HepG2 (cell line): ENCODE data around the gene TESK1. TPM values are rescaled to one million over a fixed set of nuclear protein-coding genes. Genes with fewer than 3 reads are reported as not detected.

ENCODE experiments used
- ATRX ChIP-seq: sonication (generic); formaldehyde crosslinking; IDR thresholded peaks from 2 replicates; pipeline ENCODE4 v1.4.0; 2020; ENCODE audit warnings: missing genetic modification reagents, borderline replicate concordance
- CENPT ChIP-seq: sonication (generic); formaldehyde crosslinking; IDR thresholded peaks from 2 replicates; pipeline ENCODE4 v1.8.0; 2022; ENCODE audit warnings: low read depth, mild to moderate bottlenecking, moderate library complexity, missing genetic modification reagents
- DR1 ChIP-seq: sonication (generic); formaldehyde crosslinking; IDR thresholded peaks from 2 replicates; pipeline ENCODE4 v1.8.0; 2021; ENCODE audit warnings: mild to moderate bottlenecking, missing genetic modification reagents, inconsistent platforms
- GMEB1 ChIP-seq: sonication (generic); formaldehyde crosslinking; IDR thresholded peaks from 2 replicates; pipeline ENCODE4 v1.5.1; 2020; ENCODE audit warnings: missing genetic modification reagents, mild to moderate bottlenecking, borderline replicate concordance
- HMGXB4 ChIP-seq, 2 experiments: sonication (generic) in 1 of 2; formaldehyde crosslinking in 1 of 2; IDR thresholded peaks; 2 replicates each; pipeline versions ENCODE4 v1.4.0 to v1.6.1; 2018 to 2020; ENCODE audit warnings: missing genetic modification reagents in 2 of 2, borderline replicate concordance in 1 of 2, low read depth in 1 of 2, mild to moderate bottlenecking in 1 of 2, missing biosample characterization in 1 of 2
- HOXA3 ChIP-seq: sonication (generic); formaldehyde crosslinking; IDR thresholded peaks from 2 replicates; pipeline ENCODE4 v1.5.0; 2020; ENCODE audit warnings: missing genetic modification reagents
- KDM3A ChIP-seq: IDR thresholded peaks from 2 replicates; pipeline ENCODE4 v1.6.1; 2018; ENCODE audit warnings: low read depth, missing compliant biosample characterization
- MAZ ChIP-seq, 2 experiments: sonication (generic) in 1 of 2; formaldehyde crosslinking in 1 of 2; IDR thresholded peaks; 2 replicates each; pipeline versions ENCODE4 v1.5.0 to v1.6.1; 2012 to 2020; ENCODE audit warnings: low read depth in 2 of 2, mild to moderate bottlenecking in 2 of 2, borderline replicate concordance in 1 of 2, improper control_type of control experiment in 1 of 2, low read length in 1 of 2, missing genetic modification reagents in 1 of 2, moderate library complexity in 1 of 2
- NFAT5 ChIP-seq: sonication (generic); formaldehyde crosslinking; IDR thresholded peaks from 2 replicates; pipeline ENCODE4 v1.4.0; 2020; ENCODE audit warnings: missing genetic modification reagents
- NFKB2 ChIP-seq: sonication (generic); formaldehyde crosslinking; IDR thresholded peaks from 2 replicates; pipeline ENCODE4 v1.4.0; 2020; ENCODE audit warnings: missing genetic modification reagents, borderline replicate concordance
- PHF8 ChIP-seq: sonication (generic); formaldehyde crosslinking; IDR thresholded peaks from 2 replicates; pipeline ENCODE4 v1.5.0; 2020; ENCODE audit warnings: missing genetic modification reagents
- RCOR2 ChIP-seq: IDR thresholded peaks from 2 replicates; pipeline ENCODE4 v1.6.1; 2016; ENCODE audit warnings: missing biosample characterization, missing genetic modification reagents
- SNRNP70 ChIP-seq: fragments of 200-400 bp; formaldehyde crosslinking; IDR thresholded peaks from 2 replicates; pipeline ENCODE4 v1.6.1; 2017; ENCODE audit warnings: mild to moderate bottlenecking, low read depth, low read length, moderate library complexity
- ZBTB42 ChIP-seq: sonication (generic); formaldehyde crosslinking; IDR thresholded peaks from 2 replicates; pipeline ENCODE4 v1.5.0; 2020; ENCODE audit warnings: mild to moderate bottlenecking, missing genetic modification reagents
- ZFAT ChIP-seq: sonication (generic); formaldehyde crosslinking; conservative IDR thresholded peaks from 2 replicates; pipeline ENCODE4 v1.8.1; 2023; ENCODE audit warnings: missing genetic modification reagents, inconsistent platforms
- ZMYM4 ChIP-seq: sonication (generic); formaldehyde crosslinking; IDR thresholded peaks from 2 replicates; pipeline ENCODE4 v1.8.1; 2023; ENCODE audit warnings: mild to moderate bottlenecking, missing genetic modification reagents
- ZNF446 ChIP-seq: sonication (generic); formaldehyde crosslinking; IDR thresholded peaks from 2 replicates; pipeline ENCODE4 v1.5.0; 2020; ENCODE audit warnings: mild to moderate bottlenecking, missing genetic modification reagents
- ZNF619 ChIP-seq: sonication (generic); formaldehyde crosslinking; IDR thresholded peaks from 2 replicates; pipeline ENCODE4 v1.4.0; 2020; ENCODE audit warnings: mild to moderate bottlenecking, missing genetic modification reagents
- ZNF629 ChIP-seq: sonication (generic); formaldehyde crosslinking; conservative IDR thresholded peaks from 2 replicates; pipeline ENCODE4 v1.5.0; 2020; ENCODE audit warnings: missing genetic modification reagents
- ZNF737 ChIP-seq: sonication (generic); formaldehyde crosslinking; IDR thresholded peaks from 2 replicates; pipeline ENCODE4 v1.5.0; 2020; ENCODE audit warnings: missing genetic modification reagents, mild to moderate bottlenecking, borderline replicate concordance
- polyA plus RNA-seq, 8 experiments: library from polyadenylated mRNA; depleted of rRNA in 3 of 8; stranded (reverse) in 7 of 8; unstranded in 1 of 8; fragments of >200 nt; fragmentation: Illumina TruSeq in 4 of 8; extraction: Trizol in 4 of 8; gene quantifications; 2 replicates each; pipeline versions ENCODE4 v1.2.1 to v1.2.3, GENCODE V29; 2011 to 2016; ENCODE audit warnings: low read depth in 4 of 8, missing spikeins in 1 of 8, mixed read lengths in 1 of 8; ENCODE audit not compliant: insufficient read depth in 1 of 8
- total RNA-seq, 5 experiments: library from RNA; depleted of rRNA; stranded (reverse); fragments of >200 nt; fragmentation: Illumina TruSeq; extraction: Trizol; gene quantifications; 2 replicates each; pipeline ENCODE4 v1.2.3, GENCODE V29; 2016; ENCODE audit warnings: low read depth in 1 of 5

TESK1 gene
- total and polyA plus RNA-seq, 2 of the 13 experiments (the other 11 are each of a cell fraction or from before 2014, with no cell fraction given) = 7.3 to 13.6 TPM

GRCh38 chr9:35604578-35605350 lies at the start of gene TESK1 (continued):
- no peak for TF ChIP-seq ZFAT (CRISPR knock-in tag)
- no peak for TF ChIP-seq ZNF619 (CRISPR knock-in tag)
- no peak for TF ChIP-seq ATRX
- TF ChIP-seq HMGXB4 (CRISPR knock-in tag; IDR thresholded peaks at IDR 0.05; ENCODE audit: borderline replicate concordance in 1 of 2, low read depth in 1 of 2) = peak; percentile 17 to 22; a peak in 1 of 4 replicates
- peak; percentile 54 for TF ChIP-seq PHF8
- TF ChIP-seq ZNF446 (CRISPR knock-in tag) = no peak
- TF ChIP-seq ZMYM4 (CRISPR knock-in tag) = no peak
- peak; percentile 56; the same call in 1 of the 2 replicates for TF ChIP-seq HOXA3 (CRISPR knock-in tag)
- no peak for TF ChIP-seq NFAT5 (CRISPR knock-in tag)
- TF ChIP-seq MAZ (IDR thresholded peaks at IDR 0.05; ENCODE audit: borderline replicate concordance, low read depth, low read length) = peak; percentile 28; the same call in 1 of the 2 replicates
- TF ChIP-seq MAZ (CRISPR knock-in tag; IDR thresholded peaks at IDR 0.05; ENCODE audit: low read depth) = 0 out of 2 replicates have a peak, but pooled peaks have one; percentile 22
- peak; percentile 50; the same call in 1 of the 2 replicates for TF ChIP-seq NFKB2 (CRISPR knock-in tag)
- no peak for TF ChIP-seq GMEB1 (CRISPR knock-in tag)
- TF ChIP-seq RCOR2 = no peak
- 0 out of 2 replicates have a peak, but pooled peaks have one; percentile 52 for TF ChIP-seq ZBTB42 (CRISPR knock-in tag)
- TF ChIP-seq ZNF629 (CRISPR knock-in tag) = 0 out of 2 replicates have a peak, but pooled peaks have one; percentile 17
- TF ChIP-seq DR1 (CRISPR knock-in tag) = no peak
- TF ChIP-seq ZNF737 (CRISPR knock-in tag) = no peak
- TF ChIP-seq CENPT (CRISPR knock-in tag) = no peak
- TF ChIP-seq KDM3A (CRISPR knock-in tag) = no peak
- no peak for TF ChIP-seq SNRNP70
